HG02798 (cell line): ENCODE measurements around the gene MARK3.
"Not testable (repeated sequence)": the region's sequence is repeated elsewhere in the genome, so short reads cannot be mapped to it uniquely, and the experiment has no call there.

Experiments used
- ATAC-seq: cut with Tn5 transposase; IDR thresholded peaks from one replicate; pipeline ENCODE4 v1.9.1; 2021; ENCODE audit warnings: mild to moderate bottlenecking; ENCODE audit not compliant: unreplicated experiment, poor library complexity

Gene MARK3

GRCh38 chr14:103385152-103385928, at the start of gene MARK3:
MARK3 (plus strand) TSS chr14:103385415; CDS start chr14:103386030, 615 bp downstream.
- ATAC-seq = peak; percentile 96

DNA sequence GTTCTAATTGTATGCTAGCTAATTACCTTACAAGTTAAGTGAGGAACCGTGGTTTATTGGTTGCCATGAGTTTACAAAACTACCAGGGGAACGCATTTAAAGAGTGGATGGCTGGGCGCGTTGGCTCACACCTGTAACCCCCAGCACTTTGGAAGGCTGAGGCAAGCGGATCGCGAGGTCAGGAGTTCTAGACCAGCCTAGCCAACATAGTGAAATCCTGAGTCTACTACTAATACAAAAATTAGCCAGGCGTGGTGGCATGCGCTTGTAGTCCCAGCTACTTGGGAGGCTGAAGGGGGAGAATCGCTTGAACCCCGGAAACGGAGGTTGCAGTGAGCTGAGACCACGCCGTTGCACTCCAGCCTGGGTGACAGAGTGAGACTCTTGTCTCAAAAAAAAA, 49.0 kb upstream of the MARK3 start:
- ATAC-seq = no peak

- ATAC-seq = no peak
Measured at GRCh38 chr14:103337794-103338193, 47.4 kb upstream of the MARK3 start.

DNA sequence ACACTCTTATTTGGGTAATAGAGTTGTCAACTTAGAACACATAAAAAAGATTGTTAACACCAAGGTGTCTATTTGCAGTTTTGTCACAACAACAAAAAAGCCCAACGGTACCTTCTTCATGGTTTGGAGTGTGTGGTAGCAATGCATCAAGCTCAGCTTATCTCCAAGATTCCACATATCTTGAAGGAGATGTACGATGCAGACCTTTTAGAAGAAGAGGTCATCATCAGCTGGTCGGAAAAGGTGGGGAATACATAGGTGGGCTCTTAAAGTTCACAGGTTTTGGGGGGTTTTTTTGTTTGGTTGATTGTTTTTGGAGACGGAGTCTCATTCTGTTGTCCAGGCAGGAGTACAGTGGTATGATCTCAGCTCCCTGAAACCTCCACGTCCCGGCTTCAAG, 45.7 kb upstream of the MARK3 start:
- no peak for ATAC-seq

DNA sequence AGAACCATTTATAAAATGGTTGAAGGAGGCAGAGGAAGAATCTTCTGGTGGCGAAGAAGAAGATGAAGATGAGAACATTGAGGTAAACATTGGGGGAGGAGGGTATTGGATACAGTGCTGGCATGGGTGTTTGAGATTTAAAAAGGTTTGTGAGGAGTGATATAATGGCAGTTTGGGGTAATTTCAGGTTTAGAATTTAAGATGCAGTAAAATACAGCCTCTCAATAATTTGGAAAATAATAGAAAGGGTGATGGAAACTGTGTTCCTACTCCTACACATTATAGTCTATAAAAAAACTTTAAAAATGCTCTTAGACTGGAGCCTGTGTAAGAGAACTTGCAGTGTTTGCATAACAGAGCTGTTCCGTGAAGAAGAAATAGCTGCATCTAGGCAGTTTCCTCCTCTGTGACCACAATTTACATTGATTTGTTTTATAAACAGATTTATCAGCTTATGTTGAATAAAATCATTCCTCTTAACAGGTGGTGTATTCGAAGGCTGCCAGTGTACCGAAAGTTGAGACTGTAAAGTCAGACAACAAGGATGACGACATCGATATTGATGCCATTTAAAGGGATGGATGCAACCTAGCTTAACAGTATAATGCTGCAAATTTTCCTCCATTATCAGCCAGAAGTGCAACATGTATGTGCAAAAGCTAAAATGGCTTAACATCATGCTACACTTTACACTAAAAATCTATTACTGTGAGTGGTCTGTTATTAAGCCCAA, 44.6 kb upstream of the MARK3 start:
- no peak for ATAC-seq

DNA sequence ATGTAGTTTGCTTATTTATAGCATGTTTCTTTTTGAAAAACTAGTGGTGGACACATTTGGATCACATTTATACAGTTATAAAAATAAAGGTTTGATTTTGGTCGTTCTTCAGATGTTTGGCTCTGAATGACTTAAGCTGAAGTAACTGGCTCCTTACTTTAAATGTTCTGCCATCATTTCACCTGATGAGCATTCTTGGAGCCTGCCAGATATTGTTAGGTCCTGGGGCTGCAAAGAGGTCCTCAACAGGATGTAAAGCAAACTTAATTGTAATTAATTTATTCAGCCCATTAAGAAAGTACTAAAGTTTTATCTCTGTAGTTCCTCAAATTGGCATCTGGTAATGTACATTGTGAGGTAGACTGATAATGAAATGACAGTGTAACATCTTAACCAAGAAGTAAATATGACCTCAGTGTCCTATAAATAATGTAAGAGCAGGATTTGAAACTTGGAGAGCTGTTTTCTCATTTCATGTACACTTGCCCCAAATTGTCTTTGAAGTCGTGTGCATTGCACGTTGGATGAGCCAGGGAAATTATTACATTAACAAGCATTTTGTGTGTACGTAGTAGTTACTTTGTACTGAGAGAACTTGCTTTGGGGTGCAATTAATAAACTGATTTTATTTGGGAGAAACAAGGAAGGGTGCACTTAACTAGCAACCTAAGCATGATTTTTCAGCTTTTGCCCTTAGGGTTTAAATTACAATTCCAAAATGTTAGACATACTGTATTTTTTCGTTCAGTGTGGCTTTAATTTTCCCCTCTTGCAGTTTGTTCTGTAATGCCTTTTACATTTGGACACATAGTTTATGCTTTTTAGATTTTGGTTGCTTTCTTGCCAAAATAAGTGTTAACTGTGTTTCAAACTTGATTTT, 43.7 kb upstream of the MARK3 start:
- no peak for ATAC-seq

DNA sequence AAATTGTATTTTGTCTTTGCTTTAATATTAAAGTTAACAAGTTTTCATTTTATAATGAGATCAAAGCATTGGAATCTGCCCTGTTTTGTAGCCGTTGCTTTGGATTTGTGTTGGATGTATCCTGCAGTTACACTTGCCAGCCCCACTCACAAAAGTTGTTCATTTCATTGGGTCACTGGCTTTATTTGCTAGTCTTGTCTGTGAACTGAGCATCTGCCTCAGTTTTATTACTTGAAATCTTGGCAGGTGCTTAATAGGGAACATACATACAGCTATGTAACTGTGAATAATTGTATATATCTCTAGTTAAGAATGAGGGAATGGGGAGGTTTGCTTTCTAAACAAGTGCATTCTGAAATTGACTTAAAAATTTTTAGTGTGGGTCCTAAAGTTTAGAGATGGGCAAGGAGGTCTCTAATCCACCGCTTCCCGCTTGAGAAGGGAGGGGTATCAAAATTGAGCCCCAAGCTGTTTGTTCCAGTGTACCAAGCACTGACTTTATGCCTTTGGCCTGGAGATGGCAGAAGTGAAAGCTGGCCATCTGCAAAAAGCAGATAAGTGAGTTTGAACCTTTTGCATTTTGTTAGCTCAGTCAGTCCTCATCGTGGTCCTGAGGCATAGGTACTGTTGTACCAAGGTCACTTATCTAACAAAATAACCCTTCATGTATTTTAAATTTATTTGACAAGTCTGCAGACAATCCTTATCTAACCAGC, 41.9 kb upstream of the MARK3 start:
- ATAC-seq = no peak

DNA sequence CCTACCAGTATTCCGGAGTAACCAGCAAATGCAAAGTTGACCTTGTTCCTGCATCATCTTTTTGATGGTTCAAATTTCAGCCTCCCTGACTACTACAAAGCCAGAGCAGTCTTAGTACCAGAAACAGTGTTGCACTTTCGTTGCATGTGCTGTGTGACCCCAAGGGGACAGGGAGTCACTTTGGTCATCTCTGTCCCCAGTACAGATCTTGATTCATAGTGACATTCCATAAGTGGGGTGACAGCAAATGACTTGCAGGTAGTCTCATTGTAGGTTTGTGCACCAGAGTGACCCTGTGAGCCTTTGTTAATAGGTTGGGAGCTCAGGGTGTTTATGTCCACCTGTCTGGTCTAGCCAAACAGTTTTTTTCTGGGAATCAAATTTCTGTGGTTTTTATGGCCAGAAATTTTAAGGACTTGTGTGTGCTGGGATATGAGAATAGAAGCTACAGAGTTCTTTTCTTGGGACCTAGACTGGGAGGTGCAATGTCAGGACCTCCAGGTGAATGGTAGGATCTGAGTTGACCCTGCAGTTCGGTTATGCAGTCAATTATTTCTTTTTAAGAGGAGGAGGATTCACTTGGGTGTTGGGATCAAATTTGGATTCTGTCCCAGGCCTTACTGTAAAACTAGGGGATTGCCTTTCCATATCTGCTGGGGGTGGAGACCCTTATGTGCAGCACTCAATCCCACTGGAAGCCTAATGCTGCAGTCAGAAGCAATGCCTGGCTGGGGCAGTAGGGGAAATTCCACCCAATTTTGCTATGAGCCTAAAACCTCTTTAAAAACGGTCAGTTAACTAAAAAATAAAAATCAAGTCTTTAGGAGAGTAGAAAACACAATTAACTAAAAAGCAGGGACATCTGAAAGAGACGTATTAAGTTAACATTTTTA, 41.1 kb upstream of the MARK3 start:
- no peak for ATAC-seq

- ATAC-seq = no peak
Measured at GRCh38 chr14:103346286-103346685, 38.9 kb upstream of the MARK3 start.

GRCh38 chr14:103347091-103347815, 38.0 kb upstream of the MARK3 start:
- no peak for ATAC-seq

DNA sequence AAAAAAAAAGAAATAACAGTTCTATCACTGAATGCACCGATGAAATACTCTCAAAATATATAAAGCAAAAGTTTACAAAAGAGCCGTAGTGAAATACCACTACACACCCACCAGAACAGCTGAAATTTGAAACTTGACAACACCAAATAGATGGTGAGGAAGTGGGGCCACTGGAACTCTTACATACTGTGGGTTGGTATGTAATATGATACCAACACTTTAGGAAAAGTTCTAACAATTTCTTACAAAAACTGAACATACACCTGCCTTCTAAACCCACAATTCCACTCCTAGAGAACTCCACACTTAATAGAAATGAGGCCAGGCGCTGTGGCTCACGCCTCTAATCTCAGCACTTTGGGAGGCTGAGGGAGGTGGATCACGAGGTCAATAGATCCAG, 37.1 kb upstream of the MARK3 start:
- ATAC-seq = no peak

- no peak for ATAC-seq
Measured at GRCh38 chr14:103349982-103350381, 35.2 kb upstream of the MARK3 start.

GRCh38 chr14:103353362-103353761, 31.9 kb upstream of the MARK3 start:
- no peak for ATAC-seq

DNA sequence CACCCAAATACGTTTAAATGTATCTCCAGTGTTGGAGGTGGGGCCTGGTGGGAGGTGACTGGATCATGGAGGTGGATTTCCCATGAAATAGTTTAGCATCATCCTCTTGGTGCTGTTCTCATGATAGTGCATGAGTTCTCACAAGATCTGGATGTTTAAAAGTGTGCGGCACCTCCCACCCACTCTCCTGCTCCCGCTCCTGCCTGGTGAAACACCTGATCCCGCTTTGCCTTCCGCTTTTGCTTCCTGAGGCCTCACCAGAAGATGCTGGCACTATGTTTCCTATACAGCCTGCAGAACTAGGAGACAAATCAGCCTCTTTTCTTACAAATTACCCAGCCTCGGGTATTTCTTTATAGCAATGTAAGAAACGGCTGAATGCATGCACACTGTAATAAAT, 31.1 kb upstream of the MARK3 start:
- no peak for ATAC-seq

- no peak for ATAC-seq
Measured at GRCh38 chr14:103356024-103356682, 29.1 kb upstream of the MARK3 start.

GRCh38 chr14:103357552-103357951, 27.7 kb upstream of the MARK3 start:
- ATAC-seq = not testable (repeated sequence)

DNA sequence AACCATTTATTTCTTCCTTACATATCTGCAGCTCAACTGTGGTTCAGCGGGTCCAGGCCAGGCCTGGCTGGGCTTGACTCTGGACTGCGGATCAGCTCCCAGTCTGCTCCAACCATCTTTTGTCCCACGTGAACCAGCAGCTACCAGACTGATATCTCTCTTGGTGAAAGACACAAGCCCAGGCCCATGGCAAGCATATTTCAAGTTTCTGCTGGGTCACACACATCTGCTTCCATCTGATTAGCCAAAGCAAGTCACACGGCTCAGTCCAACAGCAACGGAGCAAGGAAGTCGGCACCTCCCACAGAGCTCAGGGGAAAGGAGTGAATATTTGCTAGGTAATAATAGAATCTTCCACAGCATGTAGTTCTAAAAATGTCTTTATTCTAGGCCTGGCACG, 24.7 kb upstream of the MARK3 start:
- no peak for ATAC-seq

- ATAC-seq = no peak
Measured at GRCh38 chr14:103361867-103362266, 23.3 kb upstream of the MARK3 start.
